Activated CD4-positive, CD25-positive, alpha-beta regulatory T cell treated with anti-CD3 and anti-CD28 coated beads, Interleukin-2, amount 50 U/mL, for 16 hours (primary cell): ENCODE results near the gene NR0B1.

Experiments
- DNase-seq: peaks from one replicate; pipeline ENCODE4 v3.0.0-alpha.2; 2020; ENCODE audit warnings: low read depth, low spot score

The NR0B1 gene, protein sequence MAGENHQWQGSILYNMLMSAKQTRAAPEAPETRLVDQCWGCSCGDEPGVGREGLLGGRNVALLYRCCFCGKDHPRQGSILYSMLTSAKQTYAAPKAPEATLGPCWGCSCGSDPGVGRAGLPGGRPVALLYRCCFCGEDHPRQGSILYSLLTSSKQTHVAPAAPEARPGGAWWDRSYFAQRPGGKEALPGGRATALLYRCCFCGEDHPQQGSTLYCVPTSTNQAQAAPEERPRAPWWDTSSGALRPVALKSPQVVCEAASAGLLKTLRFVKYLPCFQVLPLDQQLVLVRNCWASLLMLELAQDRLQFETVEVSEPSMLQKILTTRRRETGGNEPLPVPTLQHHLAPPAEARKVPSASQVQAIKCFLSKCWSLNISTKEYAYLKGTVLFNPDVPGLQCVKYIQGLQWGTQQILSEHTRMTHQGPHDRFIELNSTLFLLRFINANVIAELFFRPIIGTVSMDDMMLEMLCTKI

DNA sequence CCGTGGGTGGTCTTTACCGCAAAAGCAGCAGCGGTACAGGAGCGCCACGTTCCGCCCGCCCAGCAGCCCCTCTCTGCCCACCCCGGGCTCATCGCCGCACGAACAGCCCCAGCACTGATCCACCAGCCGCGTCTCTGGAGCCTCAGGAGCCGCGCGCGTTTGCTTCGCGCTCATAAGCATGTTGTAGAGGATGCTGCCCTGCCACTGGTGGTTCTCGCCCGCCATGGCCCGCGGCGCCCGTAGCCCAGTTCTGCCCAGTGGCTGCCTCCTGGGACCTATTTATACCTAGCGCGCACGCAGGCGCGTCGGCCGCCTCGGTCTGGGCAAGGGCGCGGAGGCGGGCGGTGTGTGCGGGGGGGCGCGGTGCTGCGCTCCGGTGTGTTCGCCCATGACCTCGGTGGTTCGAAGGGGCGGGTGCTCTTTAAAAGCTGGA is at the start of gene NR0B1:
Gene NR0B1, minus strand, starts transcription at position 252 of the 433 bp plus-strand sequence. Its CDS starts 27 bp downstream, at position 225.
- DNase-seq, result no peak

DNA sequence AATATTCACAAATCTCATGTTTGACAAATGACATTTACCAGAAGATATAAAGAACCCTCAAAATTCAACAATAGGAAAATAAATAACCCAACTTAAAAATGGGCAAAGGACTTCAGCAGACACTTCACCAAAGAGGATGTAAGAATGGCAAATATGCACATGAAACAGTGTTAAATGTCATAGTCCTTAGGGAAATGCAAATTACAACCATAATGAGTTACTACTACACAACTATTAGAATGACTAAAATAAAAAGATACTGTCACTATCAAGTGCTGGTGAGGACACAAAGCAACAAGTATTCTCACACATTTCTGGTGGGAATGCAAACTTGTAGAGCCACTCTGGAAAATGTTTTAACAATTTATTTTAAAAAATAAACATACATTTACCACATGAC is 40.8 kb upstream of the NR0B1 start:
- DNase-seq, result no peak

DNA sequence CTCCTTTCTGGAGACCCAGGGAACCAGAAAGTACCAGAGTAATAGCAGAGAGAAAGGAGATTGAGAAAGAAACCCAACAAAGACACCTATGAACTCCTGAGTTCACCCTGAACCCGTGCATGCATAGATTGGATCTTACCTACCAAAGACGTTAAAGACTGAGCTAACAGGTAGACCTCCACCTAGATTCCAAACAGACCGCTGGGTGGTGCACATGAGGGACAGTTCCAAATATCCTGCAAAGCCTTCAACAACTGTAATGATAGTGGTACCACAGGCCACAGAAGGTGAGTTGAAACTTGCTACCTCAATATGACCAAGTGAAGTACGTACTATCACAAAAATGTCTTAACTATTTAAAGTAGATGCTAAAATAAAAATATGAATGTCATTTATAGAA is 34.0 kb upstream of the NR0B1 start:
- DNase-seq, result no peak

DNA sequence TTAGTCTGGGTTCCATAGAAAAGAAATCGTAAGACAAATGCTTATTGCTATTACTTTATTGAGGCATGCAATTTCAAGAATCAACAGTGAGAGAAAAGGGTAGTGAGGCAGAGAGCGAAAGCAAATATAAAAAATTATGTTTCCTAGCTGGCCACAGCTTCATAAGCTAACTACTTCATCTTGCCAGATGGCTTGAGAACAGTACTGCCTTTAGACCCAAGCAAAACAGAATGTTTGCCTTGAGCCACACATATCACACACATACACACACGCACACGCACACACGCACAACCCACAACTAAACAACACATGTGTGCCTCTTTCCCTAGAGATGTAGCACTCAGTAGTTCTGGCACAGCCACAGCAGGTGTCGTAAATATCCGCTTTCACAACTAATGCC is 31.6 kb upstream of the NR0B1 start:
- no peak for DNase-seq

DNA sequence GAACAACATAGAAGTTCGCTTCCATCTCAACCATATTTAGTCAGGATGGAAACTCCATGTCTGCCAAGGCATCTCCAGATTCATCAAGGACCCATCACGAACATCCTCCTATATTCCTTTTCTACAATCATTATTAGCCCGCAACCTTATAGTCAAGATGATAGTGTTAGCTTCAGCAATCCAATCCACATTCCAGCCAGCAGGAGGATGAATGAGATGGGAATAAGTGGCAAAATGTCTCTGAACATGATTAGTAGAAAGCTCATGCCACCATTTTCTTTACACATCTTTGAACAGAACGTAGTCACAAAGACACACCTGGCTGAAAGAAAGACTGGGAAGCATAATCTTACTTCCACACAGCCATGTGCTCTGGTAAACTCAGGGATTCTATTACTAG is 18.6 kb upstream of the NR0B1 start:
- no peak for DNase-seq

DNA sequence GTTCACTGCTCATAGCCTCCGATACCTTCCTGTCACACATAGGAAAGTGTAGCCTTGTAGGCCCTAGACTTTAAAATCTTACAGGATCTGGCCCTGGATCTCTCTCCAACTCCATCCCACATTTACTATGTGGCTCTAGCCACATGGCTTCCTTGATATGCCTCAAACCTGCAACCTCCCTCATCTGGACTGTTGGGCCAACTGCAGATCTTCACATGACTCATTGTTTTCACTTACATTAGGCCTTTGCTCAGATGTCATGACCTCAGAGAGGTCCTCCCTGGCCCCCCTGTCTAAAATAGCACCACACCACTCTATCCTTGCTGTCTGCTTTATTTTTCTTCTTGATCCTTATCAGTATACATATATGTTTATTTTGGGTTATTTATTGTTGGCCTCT is 8.1 kb upstream of the NR0B1 start:
- DNase-seq, result no peak

DNA sequence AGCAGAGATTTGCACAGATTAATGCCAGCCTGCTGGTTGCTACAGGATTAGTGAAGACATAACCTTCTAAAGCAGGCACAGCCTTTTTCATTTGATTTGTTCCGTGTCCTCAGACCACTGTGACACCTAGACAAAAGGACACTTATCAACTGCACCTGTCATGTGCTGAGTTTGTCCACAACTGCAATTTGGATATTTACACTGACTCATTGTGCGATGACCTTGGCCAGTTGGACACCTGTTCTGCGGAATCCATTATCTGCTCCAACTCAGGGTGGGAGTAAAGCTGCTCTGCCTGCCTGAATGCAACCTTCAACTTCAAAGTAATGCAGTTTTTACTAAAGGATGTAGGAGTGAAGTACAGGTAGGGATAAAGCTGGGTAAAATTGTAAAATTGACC is 4.1 kb upstream of the NR0B1 start:
- no peak for DNase-seq

DNA sequence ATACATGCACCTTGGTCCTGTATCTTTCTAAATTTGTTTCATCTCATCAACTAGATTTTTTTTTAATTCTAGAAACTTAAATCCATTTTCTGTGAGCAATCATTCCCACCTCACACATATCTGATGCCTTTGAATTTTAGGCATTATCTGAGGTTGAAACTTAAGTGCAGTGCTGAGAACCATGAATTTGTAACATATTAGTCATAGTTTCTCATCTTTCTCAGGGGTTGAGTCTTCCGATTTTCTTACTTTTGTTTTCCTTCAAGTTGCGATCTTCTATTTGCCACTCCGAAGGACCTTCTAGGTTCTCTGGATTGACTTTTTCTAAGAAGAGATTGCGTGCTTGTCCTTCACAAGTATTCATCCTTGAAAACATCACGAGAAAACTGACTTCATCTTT is 3.7 kb upstream of the NR0B1 start:
- no peak for DNase-seq

DNA sequence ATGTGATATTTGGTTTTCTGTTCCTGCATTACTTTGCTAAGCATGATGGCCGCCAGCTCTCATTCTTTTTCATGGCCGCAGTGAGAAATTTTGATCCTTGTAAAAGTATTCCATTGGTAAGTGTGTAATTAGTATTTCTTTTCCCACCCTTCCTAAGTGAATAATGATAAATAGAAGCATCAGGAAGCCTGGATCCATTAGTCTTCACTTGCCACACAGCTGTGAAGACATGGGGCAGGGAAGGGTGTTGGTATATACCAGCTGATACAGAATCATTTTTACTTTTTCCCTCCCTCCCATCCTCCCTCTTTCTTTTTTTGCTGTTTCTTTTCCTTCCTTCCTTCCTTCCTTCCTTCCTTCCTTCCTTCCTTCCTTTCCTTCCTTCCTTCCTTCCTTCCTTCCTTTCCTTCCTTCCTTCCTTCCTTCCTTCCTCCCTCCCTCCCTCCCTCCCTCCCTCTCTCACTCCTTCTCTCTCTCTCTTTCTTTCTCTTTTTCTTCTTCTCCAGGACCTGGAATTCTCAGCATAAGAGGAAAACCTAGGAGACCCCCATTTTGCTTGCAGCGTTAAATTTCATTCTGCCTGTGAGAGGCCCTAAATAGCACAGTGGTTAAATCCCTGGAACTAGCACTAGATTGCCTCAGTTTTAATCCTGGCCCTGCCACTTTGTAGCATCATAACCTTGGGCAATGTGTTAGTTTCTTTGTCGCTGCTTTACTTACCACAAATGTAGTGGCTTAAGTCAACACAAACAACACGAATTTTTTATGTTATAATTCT is 1.4 kb upstream of the NR0B1 start:
- DNase-seq, result no peak

DNA sequence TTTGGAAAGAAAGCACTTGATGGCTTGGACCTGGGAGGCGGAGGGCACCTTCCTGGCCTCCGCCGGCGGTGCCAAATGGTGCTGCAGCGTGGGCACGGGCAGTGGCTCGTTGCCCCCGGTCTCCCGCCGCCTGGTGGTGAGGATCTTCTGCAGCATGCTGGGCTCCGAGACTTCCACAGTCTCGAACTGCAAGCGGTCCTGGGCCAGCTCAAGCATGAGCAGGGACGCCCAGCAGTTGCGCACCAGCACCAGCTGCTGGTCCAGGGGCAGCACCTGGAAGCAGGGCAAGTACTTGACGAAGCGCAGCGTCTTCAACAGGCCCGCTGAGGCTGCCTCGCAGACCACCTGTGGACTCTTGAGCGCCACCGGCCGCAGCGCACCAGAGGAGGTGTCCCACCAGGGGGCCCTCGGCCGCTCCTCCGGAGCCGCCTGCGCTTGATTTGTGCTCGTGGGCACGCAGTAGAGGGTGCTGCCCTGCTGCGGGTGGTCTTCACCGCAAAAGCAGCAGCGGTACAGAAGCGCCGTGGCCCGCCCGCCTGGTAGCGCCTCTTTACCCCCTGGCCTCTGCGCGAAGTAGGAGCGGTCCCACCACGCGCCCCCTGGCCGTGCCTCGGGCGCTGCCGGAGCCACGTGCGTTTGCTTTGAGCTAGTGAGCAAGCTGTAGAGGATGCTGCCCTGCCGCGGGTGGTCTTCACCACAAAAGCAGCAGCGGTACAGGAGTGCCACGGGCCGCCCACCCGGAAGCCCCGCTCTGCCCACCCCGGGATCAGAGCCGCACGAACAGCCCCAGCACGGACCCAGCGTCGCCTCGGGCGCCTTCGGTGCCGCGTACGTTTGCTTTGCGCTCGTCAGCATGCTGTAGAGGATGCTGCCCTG is 689 bp downstream of the NR0B1 start:
- DNase-seq, result no peak

DNA sequence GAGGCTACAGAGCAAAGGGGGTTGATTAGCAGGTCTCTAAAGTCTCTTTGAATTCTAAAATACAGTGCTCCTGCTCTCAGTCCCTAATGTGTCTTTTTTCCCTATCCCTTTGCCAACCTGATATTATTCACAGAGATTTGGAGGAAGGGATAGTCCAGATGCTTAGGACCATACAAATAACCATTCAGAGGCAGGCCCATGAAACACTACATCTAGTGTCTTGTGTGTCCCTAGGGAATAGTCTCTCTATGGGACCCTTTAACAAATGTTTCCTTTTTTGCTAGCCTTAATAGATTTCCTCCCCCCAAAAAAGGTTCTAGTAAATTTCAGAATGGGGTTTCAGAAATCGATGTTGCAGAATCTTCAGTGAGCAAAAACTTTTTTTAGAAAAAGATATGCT is 1.7 kb downstream of the NR0B1 start:
- no peak for DNase-seq

DNA sequence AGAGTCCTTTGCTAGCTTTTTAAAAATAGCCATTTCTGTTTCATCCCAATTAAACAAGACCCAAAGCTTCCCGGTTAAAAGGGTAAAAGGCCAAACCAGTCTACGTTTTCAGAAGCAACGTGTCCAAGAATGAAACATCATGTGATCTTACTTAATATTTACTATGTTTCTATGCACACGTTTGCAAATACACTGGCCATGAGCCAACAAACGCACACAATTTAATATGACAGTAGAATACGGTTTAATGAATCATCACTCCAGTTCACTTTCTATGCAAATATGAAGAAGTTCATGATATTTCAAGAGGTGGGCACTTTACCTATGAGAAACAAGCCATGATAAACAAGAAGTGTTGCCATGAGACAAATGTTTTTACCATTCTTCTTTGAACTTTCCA is 4.3 kb downstream of the NR0B1 start:
- DNase-seq, result no peak

DNA sequence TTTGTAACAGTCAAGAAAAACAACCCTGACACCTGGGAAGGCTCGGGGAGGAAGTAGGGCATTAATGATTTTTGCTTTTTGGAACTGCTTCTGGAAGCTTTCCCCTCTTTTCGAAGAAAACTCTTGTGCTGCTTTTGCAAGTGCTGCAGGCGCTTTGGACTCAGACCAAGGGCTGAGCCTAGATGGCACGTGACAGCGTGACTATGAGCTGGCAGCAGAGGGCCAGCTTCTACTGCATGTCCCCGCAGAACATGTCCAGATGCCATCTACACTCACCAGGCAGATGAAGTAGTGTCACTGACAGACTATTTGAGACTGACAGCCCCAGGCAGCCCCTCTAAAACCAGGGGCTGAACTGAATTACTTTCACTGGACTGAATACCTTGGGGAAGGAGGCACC is 6.2 kb downstream of the NR0B1 start:
- no peak for DNase-seq

DNA sequence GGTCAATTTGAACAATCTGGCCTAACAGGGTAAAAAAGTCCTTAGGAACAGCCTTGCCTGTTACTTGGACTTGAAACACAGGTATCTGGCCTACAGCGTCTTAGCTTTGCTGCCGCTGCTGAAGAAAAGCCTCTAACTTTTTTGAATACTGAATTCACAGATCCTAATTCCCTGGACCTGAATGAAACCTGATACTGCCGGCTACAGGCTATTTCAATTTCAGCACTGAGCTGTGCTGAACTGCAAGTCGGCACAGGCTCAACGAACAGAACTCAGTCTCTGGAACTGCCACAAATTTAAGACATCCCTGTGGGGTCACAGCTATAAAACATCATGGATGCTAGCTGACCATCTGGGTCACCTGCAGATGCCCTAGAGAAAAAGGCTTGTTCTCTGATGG is 7.2 kb downstream of the NR0B1 start:
- DNase-seq, result no peak

DNA sequence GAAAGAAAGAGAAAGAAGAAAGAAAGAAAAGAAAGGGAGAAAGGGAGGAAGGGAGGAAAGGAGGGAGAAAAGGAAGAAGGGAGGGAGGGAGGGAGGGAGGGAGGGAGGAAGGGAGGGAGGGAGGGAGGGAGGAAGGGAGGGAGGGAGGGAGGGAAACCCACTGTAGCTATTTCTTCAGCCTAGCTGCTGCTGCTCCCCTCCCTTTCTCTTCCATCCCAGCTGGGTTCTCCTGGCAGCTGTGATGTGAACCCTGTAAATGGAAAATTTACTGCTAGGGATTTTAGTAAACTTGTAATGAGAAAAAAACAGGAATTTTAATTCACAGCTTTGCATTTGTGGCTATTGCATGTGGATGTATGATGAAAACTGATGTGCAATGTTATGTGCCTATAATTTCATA is 8.0 kb downstream of the NR0B1 start:
- DNase-seq, result no peak

DNA sequence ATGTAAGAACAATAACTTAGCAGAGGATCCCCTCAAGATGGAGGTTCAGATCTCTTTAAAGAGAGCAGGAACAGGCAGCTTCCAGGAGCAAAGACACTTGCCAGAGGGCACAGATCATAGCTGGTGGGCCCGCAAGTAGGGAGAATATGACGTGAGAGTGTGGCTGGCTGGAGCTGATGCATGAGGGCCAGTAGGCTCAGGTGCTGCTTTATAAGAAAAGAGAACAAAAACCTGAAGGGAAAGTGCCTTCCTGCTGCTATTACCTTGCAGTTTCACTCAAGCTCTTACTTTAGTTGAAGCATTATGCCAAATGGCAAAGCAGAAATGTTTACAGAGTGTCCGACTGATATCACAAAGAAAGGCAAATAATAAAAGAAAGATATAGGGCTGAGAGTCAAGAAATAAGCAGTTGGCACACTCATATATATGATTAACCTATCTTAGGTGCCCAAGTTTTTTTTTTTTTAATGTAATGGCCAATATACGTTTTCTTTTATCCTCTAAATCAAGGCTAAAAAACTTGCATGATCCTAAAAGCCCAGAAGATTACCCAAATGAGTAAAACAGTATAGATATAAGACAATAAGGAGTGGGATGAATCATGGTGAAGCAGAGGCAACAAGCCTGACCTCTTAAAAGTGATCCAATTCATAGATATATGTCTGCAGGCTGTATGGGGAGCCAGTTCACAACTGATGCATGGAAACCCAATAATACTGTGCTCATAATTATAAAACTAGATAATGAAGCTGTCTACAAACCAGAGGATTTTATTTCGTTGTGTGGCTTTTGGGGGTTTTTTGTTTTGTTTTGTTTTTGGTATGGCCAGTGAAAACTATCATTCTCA is 12.6 kb downstream of the NR0B1 start:
- DNase-seq, result no peak

DNA sequence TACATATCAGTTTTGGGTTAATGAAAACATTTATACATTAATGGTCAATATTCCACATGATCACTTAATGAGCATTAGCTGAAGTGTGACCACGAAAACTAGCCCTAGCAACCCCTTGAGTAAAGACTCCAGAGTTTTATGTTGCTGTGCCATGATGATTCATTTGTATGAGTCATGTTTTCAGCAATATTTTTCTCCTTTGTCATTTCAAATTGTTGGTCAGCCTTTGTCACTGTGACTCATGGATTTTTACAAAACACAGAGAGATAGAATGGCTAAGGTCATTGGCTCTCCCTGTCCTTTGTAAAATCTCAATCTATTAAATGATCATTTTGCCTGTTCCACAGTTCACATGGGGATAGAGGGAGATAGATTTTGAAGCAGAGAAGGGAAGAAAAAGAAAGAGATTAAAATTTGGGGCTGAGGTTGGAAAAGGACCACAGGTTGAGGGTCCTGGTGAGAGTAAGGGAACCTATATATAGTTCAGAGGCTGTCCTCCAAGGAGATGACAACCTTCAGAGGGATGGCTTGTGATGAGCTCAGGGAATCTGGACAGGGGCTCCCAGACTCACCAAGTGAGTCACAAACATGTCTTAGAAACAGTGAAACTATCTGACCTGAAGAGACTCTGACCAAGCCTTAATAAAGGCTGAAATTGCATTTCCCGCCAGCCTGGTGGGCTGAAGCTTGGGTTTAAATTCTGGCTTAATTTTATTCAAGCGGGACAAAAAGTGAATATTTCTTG is 25.6 kb downstream of the NR0B1 start:
- DNase-seq, result no peak

DNA sequence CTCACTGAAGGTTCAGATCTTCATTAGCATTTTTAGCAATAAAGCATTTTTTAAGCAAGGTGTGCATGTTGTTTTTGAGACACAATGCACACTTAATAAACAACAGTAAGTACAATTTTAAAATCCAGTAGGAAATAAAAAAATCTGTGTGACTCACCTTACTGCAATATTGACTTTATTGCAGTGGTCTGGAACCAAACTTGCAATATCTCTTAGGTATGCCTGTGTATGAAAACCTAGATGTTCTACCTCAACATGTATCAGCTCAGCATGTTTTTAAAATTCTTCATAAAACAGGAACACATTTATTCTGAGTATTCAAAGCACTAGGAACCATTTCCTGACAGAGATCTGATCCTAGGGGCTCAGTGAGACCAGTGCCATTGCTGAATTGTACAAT is 26.7 kb downstream of the NR0B1 start:
- no peak for DNase-seq

DNA sequence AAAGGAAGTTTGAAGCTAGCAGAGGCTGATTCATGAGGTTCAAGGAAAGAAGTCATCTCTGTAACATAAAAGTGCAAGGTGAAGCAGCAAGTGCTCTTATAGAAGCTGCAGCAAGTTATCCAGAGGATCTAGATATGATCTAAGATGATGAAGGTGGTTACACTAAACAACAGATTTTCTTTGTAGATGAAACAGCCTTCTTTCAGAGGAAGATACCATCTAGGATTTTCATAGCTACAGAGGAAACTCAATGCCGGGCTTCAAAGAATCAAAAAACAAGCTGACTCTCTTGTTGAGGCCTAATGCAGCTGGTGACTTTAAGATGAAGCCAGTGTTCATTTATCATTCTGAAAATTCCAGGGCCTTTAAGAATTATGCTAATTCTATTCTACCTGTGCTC is 28.8 kb downstream of the NR0B1 start:
- DNase-seq, result no peak

DNA sequence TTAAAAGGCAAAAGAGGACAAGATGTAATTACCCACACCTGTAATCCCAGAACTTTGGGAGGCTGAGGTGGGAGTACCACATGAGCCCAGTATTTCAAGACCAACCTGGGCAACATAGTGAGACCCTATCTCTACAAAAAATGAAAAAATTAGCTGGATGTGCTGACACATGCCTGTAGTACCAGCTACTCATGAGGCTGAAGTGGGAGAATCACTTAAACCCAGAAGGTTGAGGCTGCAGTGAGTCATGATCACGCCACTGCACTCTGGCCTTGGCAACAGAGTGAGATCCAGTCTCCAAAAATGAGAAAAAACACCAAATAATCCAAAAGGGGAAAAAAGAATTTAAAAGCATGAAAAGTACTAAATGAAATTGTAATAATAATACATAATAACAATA is 30.8 kb downstream of the NR0B1 start:
- DNase-seq, result no peak
